GM12878 (cell line): ENCODE results near the gene PODXL2.

ENCODE experiments used
- BCLAF1 ChIP-seq: fragments of 450-650 bp; IDR thresholded peaks from 2 replicates; pipeline ENCODE4 v1.6.1; 2017; ENCODE audit warnings: antibody characterized with exemption, mild to moderate bottlenecking, moderate library complexity
- CBFB ChIP-seq: IDR thresholded peaks from 2 replicates; pipeline ENCODE4 v1.6.1; 2016; ENCODE audit warnings: antibody characterized with exemption, low read depth
- CHD2 ChIP-seq: IDR thresholded peaks from 2 replicates; pipeline ENCODE4 v1.6.1; 2011; ENCODE audit warnings: low read depth, low read length, improper control_type of control experiment, borderline replicate concordance
- HDAC2 ChIP-seq: fragments of 200-600 bp; sonication (generic); IDR thresholded peaks from 2 replicates; pipeline ENCODE4 v1.6.1; 2017
- SIN3A ChIP-seq: IDR thresholded peaks from 2 replicates; pipeline ENCODE4 v1.6.1; 2012; ENCODE audit warnings: low read depth, low read length, improper control_type of control experiment
- YY1 ChIP-seq: IDR thresholded peaks from 2 replicates; pipeline ENCODE4 v1.6.1; 2011; ENCODE audit warnings: low read depth, mild to moderate bottlenecking, low read length
- TF ChIP-seq, protein P1 (sequence below): fragments of 450-650 bp; formaldehyde crosslinking; IDR thresholded peaks from 2 replicates; pipeline ENCODE4 v1.4.0; 2022; ENCODE audit warnings: mild to moderate bottlenecking, moderate library complexity
- TF ChIP-seq, protein P2 (sequence below), 3 experiments: IDR thresholded peaks in 2 of 3; conservative IDR thresholded peaks in 1 of 3; 2 replicates each; pipeline ENCODE4 v1.5.1; 2011; ENCODE audit warnings: low read depth in 3 of 3, low read length in 3 of 3, mild to moderate bottlenecking in 3 of 3, control low read depth in 2 of 3, moderate library complexity in 2 of 3, inconsistent platforms in 1 of 3, mixed read lengths in 1 of 3; ENCODE audit not compliant: control insufficient read depth in 2 of 3, insufficient read depth in 1 of 3; ENCODE audit errors: extremely low read depth in 1 of 3

GRCh38 chr3:127690106-127690505, 61.1 kb downstream of the PODXL2 start:
- TF ChIP-seq, protein P1, sequence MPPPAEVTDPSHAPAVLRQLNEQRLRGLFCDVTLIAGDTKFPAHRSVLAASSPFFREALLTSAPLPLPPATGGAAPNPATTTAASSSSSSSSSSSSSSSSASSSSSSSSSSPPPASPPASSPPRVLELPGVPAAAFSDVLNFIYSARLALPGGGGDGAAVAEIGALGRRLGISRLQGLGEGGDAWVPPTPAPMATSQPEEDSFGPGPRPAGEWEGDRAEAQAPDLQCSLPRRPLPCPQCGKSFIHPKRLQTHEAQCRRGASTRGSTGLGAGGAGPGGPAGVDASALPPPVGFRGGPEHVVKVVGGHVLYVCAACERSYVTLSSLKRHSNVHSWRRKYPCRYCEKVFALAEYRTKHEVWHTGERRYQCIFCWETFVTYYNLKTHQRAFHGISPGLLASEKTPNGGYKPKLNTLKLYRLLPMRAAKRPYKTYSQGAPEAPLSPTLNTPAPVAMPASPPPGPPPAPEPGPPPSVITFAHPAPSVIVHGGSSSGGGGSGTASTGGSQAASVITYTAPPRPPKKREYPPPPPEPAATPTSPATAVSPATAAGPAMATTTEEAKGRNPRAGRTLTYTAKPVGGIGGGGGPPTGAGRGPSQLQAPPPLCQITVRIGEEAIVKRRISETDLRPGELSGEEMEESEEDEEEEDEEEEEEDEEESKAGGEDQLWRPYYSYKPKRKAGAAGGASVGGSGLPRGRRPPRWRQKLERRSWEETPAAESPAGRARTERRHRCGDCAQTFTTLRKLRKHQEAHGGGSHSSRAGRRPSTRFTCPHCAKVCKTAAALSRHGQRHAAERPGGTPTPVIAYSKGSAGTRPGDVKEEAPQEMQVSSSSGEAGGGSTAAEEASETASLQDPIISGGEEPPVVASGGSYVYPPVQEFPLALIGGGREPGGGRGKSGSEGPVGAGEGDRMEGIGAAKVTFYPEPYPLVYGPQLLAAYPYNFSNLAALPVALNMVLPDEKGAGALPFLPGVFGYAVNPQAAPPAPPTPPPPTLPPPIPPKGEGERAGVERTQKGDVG (CRISPR knock-in tag): no peak
- TF ChIP-seq YY1: no peak
- no peak for TF ChIP-seq BCLAF1
- TF ChIP-seq, protein P2, sequence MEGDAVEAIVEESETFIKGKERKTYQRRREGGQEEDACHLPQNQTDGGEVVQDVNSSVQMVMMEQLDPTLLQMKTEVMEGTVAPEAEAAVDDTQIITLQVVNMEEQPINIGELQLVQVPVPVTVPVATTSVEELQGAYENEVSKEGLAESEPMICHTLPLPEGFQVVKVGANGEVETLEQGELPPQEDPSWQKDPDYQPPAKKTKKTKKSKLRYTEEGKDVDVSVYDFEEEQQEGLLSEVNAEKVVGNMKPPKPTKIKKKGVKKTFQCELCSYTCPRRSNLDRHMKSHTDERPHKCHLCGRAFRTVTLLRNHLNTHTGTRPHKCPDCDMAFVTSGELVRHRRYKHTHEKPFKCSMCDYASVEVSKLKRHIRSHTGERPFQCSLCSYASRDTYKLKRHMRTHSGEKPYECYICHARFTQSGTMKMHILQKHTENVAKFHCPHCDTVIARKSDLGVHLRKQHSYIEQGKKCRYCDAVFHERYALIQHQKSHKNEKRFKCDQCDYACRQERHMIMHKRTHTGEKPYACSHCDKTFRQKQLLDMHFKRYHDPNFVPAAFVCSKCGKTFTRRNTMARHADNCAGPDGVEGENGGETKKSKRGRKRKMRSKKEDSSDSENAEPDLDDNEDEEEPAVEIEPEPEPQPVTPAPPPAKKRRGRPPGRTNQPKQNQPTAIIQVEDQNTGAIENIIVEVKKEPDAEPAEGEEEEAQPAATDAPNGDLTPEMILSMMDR (IDR thresholded peaks at IDR 0.05 in 2 of 3, conservative IDR thresholded peaks at IDR 0.05 in 1 of 3; ENCODE audit: control insufficient read depth in 2 of 3, extremely low read depth in 1 of 3, insufficient read depth in 1 of 3, low read depth in 3 of 3, low read length in 3 of 3): no peak
- no peak for TF ChIP-seq SIN3A
- no peak for TF ChIP-seq HDAC2
- no peak for TF ChIP-seq CHD2
- no peak for TF ChIP-seq CBFB
